Forelimb muscle (tissue), 1 donor: ENCODE results near the gene LCE1A. TPM values are rescaled to one million over a fixed set of nuclear protein-coding genes. Genes with fewer than 3 reads are reported as not detected.

ENCODE experiments used
- DNase-seq: peaks from one replicate; pipeline ENCODE4 v3.0.0-alpha.2; 2013; ENCODE audit warnings: low read depth
- polyA plus RNA-seq: library from polyadenylated mRNA; unstranded; fragments of 120-200 nt; gene quantifications from one replicate; pipeline ENCODE4 v1.2.1, GENCODE V29; 2013; ENCODE audit not compliant: insufficient read length

Gene LCE1A
- not detected for polyA plus RNA-seq

- no peak for DNase-seq
These were observed at the start of gene LCE1A for GRCh38 chr1:152827173-152827572. TSS of gene LCE1A (plus strand) at chr1:152827473. CDS start at chr1:152827473, 0 bp downstream.

- DNase-seq, result no peak
These were observed 49.6 kb upstream of the LCE1A start for GRCh38 chr1:152777510-152778137.

GRCh38 chr1:152783095-152783494 lies 44.2 kb upstream of the LCE1A start:
- DNase-seq, result no peak

GRCh38 chr1:152786077-152786476 lies 41.2 kb upstream of the LCE1A start, which contains the start of gene LCE1E:
TSS of gene LCE1E (plus strand) at chr1:152786257. CDS start at chr1:152787300, 1,043 bp downstream.
- DNase-seq, result no peak

- no peak for DNase-seq
These were observed 31.6 kb upstream of the LCE1A start for GRCh38 chr1:152795686-152796085.

- no peak for DNase-seq
These were observed 30.9 kb upstream of the LCE1A start, which contains the start of gene LCE1D for GRCh38 chr1:152796421-152796820. TSS of gene LCE1D (plus strand) at chr1:152796721. CDS start at chr1:152797795, 1,074 bp downstream.

GRCh38 chr1:152801333-152801732 lies 25.9 kb upstream of the LCE1A start:
- DNase-seq, result no peak

- DNase-seq, result no peak
These were observed 20.7 kb upstream of the LCE1A start, which contains the start of gene LCE1C for GRCh38 chr1:152806576-152806975. TSS of gene LCE1C (minus strand) at chr1:152806651. CDS start at chr1:152805478, 1,173 bp downstream.

GRCh38 chr1:152811050-152811449 lies 16.2 kb upstream of the LCE1A start:
- no peak for DNase-seq

- no peak for DNase-seq
These were observed 15.6 kb upstream of the LCE1A start, which contains the start of gene LCE1B for GRCh38 chr1:152811671-152812070. TSS of gene LCE1B (plus strand) at chr1:152811971. CDS start at chr1:152812447, 476 bp downstream.

- no peak for DNase-seq
These were observed 10.0 kb upstream of the LCE1A start for GRCh38 chr1:152817309-152817708.

GRCh38 chr1:152823294-152823693 lies 4.0 kb upstream of the LCE1A start:
- DNase-seq, result no peak

- no peak for DNase-seq
These were observed 2.3 kb upstream of the LCE1A start for GRCh38 chr1:152824964-152825363.

GRCh38 chr1:152836870-152837269 lies 9.6 kb downstream of the LCE1A start:
- no peak for DNase-seq

GRCh38 chr1:152842556-152842955 lies 15.3 kb downstream of the LCE1A start, which contains the start of gene LCE6A:
TSS of gene LCE6A (plus strand) at chr1:152842856. CDS start at chr1:152843521, 665 bp downstream.
- DNase-seq, result no peak

- DNase-seq, result no peak
These were observed 28.4 kb downstream of the LCE1A start for GRCh38 chr1:152855661-152856060.

- no peak for DNase-seq
These were observed 30.8 kb downstream of the LCE1A start for GRCh38 chr1:152858062-152858461.

- no peak for DNase-seq
These were observed 32.4 kb downstream of the LCE1A start, which contains the start of gene LCE7A for GRCh38 chr1:152859696-152860095. TSS of gene LCE7A (plus strand) at chr1:152859996. CDS start at chr1:152860698, 702 bp downstream.

GRCh38 chr1:152860129-152860528 lies 32.9 kb downstream of the LCE1A start:
- no peak for DNase-seq

- DNase-seq, result no peak
These were observed 34.1 kb downstream of the LCE1A start for GRCh38 chr1:152861374-152861773.

GRCh38 chr1:152864443-152864842 lies 37.2 kb downstream of the LCE1A start:
- DNase-seq, result no peak

GRCh38 chr1:152866321-152866720 lies 39.0 kb downstream of the LCE1A start:
- no peak for DNase-seq

GRCh38 chr1:152869808-152870419 lies 42.6 kb downstream of the LCE1A start:
- DNase-seq, result peak; percentile 19
